Measurements from ENCODE around the gene MYH8.

DNA sequence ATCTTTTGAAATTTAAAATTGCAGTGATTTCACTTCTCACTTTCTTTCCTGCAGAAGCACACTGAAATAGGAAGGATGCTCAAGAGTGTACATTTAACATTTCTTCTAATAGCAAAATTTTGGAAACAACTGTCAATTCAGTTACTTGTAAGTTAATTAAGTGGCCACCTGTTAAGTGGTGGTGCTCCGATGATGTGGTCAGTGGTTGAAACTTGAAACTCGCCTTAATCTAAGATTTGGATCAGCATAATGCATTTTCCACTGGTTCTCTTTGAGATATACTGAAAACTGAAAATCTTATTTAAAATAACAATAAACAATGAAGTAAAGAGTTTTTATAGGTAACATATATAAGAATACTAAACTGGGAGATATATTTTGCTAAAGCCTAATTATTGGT is 7.0 kb upstream of the MYH8 start:
- TF ChIP-seq USF2 (CRISPR knock-in tag; IDR thresholded peaks at IDR 0.05) (no peak), ATF3 (CRISPR knock-in tag; conservative IDR thresholded peaks at IDR 0.05) (no peak), SP1 (CRISPR knock-in tag; conservative IDR thresholded peaks at IDR 0.05) (no peak), SMAD3 (CRISPR knock-in tag; IDR thresholded peaks at IDR 0.05; ENCODE audit: borderline replicate concordance) (no peak), CTCF (IDR thresholded peaks at IDR 0.05) (no peak), HMGA2 (CRISPR knock-in tag; IDR thresholded peaks at IDR 0.05) (no peak), ZNF263 (CRISPR knock-in tag; IDR thresholded peaks at IDR 0.05; ENCODE audit: low read depth) (no peak), NFYB (CRISPR knock-in tag; conservative IDR thresholded peaks at IDR 0.05; ENCODE audit: low read depth) (no peak), JUN (CRISPR knock-in tag; IDR thresholded peaks at IDR 0.05) (no peak)
- TF ChIP-seq, protein P1, sequence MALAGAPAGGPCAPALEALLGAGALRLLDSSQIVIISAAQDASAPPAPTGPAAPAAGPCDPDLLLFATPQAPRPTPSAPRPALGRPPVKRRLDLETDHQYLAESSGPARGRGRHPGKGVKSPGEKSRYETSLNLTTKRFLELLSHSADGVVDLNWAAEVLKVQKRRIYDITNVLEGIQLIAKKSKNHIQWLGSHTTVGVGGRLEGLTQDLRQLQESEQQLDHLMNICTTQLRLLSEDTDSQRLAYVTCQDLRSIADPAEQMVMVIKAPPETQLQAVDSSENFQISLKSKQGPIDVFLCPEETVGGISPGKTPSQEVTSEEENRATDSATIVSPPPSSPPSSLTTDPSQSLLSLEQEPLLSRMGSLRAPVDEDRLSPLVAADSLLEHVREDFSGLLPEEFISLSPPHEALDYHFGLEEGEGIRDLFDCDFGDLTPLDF (CRISPR knock-in tag; IDR thresholded peaks at IDR 0.05) = no peak
- TF ChIP-seq, protein P2, sequence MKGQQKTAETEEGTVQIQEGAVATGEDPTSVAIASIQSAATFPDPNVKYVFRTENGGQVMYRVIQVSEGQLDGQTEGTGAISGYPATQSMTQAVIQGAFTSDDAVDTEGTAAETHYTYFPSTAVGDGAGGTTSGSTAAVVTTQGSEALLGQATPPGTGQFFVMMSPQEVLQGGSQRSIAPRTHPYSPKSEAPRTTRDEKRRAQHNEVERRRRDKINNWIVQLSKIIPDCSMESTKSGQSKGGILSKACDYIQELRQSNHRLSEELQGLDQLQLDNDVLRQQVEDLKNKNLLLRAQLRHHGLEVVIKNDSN (CRISPR knock-in tag; IDR thresholded peaks at IDR 0.05) = no peak

Data from WTC11 (cell line).